GM21528 (cell line): ENCODE measurements around the gene NOTCH4.
A peak's percentile ranks its signal among the peaks of the same experiment; 100 is the strongest.
"Not testable (repeated sequence)": the region's sequence is repeated elsewhere in the genome, so short reads cannot be mapped to it uniquely, and the experiment has no call there.

Source experiments
- ATAC-seq: cut with Tn5 transposase; IDR thresholded peaks from one replicate; pipeline ENCODE4 v1.9.1; 2021; ENCODE audit warnings: mild to moderate bottlenecking, moderate library complexity; ENCODE audit not compliant: unreplicated experiment, low FRiP score

Gene NOTCH4

DNA sequence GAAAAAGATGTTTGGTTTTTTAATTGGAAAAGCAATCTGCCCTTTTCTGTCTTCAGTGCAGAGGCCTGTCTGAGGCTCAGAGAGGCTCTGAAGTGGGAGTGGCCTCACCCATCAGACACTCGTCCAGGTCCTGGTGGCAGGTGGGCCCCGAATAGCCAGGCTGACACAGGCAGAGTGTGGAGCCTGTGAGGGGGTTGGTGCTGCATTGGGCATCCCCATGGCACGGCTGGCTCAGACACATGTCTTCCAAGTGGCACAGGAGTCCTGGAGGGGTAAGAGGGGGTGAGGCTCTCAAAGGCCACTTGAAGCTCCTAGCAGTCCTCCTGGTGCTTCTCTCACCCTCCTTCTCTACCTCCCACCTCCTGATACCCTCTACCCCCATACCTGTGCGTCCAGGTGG, 3.8 kb downstream of the NOTCH4 start:
- ATAC-seq: no peak

DNA sequence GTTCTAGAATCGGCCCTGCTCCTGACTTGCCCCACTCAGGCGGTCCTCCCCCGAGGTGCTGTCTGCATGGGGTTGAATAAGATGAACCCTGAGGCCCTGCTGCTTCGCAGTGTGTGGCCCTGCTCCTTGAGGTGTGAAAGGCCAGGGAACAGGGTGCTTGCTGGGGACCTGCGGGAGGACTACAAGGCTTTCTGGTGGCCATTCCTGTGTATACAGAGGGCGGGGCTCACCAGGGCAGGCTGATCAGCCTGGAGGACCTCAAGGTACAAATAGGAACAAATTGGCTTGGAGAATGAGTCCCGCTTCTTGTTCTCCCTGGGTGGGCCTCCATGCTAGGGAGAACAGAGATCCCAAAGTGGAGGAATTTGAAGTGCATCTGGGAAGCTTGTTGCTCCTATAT, 5.7 kb downstream of the NOTCH4 start:
- ATAC-seq: no peak

DNA sequence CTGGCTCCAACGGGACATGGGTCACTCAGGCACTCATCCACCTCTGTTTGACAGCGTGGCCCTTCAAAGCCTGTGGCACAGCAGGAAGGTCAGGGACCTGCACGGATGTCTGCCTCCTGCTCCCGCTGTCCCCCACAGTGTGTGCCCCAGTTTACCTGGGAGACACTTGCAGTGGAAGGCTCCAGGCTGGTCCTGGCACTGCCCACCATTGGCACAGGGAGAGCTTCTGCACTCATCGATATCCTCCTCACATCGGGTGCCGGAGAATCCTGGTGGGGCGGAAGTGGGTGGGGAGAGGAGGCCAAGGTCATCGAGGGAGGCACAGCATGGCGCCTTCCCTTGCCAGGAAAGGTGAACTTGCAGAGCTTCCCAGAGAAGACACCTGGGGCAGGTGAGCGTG, 6.9 kb downstream of the NOTCH4 start:
- ATAC-seq: no peak

DNA sequence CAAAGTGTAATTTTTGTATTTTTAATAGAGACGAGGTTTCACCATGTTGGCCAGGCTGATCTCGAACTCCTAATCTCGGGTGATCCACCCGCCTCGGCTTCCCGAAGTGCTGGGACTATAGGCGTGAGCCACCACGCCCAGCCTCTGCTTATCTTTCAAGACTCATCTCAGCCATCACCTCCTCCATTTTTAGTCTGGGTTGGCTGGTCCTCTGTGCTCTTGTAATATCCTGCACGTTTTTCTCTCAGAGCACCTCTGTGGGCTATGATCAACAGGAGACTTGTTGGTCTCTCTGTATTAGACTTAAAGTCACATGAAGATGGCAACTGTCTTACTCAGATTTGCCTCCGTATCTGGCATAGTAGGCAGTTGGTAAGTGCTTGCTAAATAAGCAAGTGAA, 7.6 kb downstream of the NOTCH4 start:
- ATAC-seq: no peak

DNA sequence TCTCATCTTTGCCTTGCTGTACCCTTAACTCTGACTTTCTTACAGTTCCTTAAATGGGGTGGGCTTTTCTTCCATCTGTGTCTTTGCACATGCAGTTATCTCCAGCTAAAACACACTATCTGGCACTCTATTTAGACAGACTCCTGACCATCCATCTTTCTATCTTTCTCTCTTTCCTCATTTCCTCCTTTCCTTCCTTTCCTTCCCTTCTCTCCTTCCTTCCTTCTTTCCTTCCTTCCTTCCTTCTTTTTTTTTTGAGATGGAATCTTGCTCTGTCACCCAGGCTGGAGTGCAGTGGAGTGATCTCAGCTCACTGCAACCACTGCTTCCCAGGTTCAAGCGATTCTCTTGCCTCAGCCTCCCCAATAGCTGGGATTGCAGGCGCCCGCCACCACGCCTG, 8.2 kb downstream of the NOTCH4 start:
- ATAC-seq: no peak

DNA sequence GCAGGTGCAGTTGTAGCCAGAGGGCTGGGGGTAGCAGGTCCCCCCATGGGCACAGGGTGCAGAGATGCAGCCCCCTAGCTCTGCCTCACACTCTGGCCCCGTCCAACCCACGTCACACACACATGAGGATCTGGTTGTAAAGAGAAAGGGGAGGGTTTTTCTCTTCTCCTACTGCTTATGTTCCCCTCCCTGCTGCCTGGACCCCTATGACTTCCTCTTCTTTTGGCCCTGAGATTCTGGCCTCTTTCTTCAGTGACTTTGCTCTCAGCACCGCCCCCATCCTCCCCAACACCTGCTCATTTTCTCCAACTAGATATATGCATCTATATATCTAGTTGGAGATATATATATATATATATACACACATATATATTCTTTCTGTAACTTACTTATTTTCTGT, 9.7 kb downstream of the NOTCH4 start:
- ATAC-seq: no peak

DNA sequence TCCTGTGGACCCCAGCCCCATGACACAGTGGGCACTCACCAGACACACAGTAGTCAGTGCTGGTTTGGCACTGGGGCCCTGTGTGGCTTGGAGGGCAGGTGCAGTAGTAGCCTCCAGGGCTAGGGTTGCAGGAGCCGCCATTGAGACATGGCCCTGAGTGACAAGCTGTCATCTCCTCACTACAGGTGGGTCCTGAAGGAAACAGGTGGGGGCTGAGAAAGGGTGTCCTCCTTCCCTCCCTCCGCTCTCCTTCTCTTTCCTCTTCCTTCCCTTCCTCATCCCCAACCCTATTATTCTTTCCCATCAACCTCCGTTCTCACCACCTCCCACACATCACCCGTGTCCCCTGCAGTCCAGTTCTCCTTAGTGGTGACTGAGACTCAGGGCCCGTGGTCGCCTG, 10.2 kb downstream of the NOTCH4 start:
- no peak for ATAC-seq

DNA sequence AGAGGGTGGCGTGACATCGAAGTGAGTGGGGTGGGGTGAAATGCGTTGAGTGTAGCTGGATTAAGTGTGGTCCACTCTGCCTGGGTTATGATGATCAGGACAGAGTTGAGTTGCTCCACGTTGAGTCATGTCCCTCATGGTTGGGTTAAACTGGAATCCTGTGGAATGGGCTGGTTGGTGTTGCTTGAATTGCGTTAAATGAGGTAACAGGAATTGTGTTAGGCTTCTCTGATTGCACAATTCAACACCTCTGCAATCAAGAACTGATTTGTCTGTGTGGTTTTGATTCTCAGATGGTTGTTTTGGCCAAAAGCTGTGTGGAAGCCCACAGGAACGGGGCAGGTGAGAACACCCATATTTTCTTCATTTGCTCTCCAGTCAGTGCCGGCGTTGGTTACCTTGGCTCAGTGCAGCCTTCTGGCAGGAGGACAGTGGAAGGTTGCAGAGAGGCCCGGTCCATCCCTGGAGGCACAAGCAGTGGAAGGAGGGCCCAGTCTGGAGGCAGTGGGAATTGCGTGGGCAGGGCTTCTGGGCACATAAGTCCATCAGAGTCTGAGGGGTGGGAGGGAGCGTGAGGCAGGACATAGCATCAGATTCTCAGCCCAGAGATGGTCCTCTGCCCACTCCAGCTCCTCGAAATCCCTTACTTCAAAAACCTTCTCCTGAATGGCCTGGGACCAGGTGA, 11.6 kb downstream of the NOTCH4 start:
- no peak for ATAC-seq

DNA sequence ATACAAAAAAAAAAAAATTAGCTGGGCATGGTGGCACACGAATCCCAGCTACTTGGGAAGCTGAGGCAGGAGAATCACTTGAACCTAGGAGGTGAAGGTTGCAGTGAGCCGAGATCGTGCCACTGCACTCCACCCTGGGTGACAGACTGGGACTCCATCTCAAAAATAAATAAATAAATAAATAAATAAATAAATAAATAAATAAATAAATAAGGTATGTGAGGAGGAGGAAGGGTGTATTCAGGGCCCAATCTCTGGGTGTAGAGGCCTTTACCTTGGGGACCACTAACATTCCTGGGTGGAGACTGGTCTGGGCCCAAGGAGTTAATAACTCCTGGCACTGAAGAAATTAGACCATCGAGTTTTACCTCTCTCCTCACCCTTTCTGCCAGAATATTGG, 12.4 kb downstream of the NOTCH4 start:
- not testable (repeated sequence) for ATAC-seq

DNA sequence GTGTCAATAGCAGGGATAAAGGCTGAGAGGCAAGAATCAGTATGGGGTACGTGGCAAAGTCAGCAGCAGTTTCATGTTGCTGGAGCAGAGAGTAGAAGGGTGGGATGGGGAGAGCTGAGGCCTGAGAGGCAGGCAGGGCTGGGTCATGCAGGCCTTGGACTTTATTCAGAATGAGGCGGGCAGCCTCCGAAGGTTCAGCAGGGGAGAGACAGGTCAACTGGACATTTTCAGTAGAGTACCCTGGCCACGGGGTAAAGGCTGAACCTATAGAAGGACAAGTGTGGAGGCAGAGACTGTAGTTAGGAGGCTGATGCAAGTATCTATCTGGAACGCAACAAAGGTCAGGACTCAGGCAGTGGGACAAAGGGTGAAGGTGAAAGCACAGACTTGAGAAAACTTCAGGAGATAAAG, 13.7 kb downstream of the NOTCH4 start:
- ATAC-seq: no peak

DNA sequence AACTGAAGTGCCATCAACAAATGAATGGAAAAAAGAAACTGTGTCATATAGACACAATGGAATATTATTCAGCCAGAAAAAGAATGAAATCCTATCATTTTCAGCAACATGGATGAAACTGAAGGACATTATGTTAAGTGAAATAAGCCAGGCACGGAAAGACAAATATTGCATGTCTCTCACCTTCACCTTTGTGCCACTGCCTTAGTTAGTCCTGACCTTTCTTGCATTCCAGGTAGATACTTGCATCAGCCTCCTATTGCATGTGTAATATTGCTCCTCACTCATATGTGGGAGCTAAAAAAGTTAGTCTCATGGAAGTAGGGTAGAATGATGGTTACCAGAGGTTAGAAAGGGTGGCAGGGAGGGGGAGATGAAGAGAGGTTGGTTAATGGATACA, 14.9 kb downstream of the NOTCH4 start:
- no peak for ATAC-seq

DNA sequence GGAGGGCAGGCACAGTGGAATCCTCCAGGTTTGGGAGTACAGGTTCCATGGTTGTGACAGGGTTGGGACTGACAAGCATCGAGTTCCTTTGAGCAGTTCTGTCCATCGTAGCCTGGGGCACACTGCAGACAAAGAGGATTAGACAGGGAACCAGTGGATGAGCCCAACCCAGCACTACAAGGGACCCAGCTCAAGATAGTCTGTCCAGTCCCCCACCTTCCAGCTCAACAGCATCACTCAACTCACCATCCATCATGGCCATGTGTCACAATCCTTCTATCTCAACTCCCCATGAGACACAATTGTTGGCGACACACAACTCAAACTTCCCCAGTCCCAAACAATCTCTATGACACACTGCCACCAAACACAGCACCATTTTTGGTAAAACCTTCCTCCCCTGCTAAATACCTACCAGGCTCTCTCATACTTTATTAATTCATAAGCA, 19.6 kb downstream of the NOTCH4 start:
- no peak for ATAC-seq

DNA sequence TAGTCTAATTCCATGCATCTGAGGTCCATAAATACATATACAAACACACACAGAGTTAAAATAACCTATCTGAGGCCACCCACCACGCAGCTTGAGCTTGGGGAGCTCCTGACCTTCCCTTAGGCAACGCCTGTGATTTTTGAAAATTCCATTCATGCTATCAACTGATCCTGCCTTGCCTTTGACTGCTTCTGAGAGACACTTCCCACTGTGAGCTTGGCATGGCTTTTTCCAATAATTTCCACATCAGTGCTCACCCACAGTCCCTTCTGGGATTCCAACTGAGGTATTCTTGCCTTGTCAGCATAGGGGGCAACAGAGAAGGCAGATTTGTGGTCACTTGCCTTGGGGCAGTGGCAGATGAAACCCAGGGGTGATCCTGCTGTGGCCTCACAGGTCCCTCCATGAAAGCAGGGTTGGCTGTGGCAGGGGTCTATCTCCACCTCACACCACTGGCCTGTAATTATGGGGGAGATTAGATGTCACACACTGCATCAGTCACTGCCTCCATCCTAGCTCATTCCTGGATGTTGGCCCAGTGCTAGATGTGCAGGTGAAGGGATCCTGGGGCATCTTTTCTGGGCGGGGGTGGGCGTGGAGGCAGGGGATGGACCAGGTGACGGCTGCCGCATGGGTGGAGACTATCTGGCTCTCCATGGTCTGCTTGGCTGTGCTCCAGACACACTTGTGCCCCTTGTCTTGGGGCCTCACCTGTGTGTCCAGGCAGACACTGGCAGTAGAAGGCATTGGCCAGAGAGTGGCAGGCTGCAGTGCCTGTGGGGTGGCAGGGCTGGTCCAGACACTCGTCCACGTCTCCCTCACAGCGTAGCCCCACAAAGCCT, 20.2 kb downstream of the NOTCH4 start:
- ATAC-seq: no peak

DNA sequence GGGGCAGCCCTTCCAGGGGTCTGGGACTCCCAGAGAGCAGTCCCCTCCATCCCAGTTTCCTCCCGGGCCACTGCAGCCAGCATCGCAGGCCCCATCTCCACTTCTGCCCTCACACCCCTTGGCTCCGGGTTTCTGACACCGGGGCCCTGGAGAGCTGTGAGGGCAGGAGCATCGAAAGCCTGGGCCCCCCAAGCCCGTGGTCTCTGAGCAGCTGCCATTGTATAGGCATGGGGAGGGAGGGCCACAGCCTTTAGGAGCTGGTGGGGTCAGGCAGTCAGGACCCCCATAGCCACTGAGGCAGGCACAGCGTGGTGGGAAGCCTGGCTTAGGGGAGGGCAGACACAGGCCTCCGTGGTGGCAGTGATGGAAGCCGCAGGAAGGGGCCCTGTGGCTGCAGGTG, 21.7 kb downstream of the NOTCH4 start:
- ATAC-seq: no peak

DNA sequence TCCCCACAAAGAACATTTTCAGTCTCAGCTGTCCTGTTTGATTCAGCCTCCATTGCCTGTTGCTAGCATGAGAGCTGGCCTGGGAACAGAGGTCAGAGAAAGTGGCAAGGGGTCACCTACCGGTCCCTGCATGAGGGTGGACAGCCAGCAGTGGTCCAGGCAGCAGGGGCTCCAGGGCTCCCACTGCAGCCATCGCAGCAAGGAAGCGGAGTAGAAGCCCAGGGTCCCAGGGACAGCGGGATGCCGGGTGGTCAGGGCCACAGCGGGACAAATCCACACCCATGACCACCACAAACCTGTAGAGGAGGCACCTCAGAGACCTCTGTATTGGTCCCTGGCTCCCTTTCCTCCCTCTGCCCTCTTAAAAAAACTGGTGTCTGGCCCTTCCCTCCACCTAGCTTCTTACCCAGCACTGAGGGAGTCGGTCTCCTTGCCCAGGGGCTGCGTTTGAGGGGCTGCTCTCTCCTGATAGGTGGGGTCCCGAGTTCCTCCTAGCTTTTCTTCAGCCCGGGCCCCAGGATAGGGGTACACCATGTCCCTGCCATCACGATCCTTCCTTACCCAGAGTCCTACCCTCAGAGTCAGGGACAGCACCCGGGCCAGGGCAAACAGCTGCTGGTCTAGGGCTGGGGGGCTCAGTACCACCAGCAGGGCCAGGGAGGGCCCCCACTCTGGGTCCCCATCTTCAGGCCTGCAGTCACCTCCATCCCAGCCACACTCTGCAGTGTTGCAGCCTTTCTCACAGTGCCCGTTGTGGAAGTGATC, 23.0 kb downstream of the NOTCH4 start:
- ATAC-seq: no peak

DNA sequence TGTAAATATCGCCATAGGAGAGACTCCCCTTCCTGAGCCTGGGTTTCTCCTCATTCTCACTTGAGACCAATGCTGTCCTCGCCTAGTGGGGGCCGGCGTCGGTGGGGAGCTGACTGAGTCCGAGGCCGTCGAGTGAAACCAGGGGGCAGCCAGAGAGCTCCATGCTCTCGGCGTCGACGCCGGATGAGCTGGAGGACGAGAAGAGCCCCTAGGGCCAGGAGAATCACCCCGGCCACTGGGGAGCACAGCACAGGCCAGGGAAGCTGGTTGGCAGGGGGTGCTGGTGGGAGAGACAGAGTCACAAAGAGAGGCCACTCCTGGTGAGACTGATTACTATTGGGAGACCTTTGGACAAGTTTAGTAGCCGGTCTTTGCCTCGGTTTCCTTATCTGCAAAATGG, 25.0 kb downstream of the NOTCH4 start:
- ATAC-seq: no peak

DNA sequence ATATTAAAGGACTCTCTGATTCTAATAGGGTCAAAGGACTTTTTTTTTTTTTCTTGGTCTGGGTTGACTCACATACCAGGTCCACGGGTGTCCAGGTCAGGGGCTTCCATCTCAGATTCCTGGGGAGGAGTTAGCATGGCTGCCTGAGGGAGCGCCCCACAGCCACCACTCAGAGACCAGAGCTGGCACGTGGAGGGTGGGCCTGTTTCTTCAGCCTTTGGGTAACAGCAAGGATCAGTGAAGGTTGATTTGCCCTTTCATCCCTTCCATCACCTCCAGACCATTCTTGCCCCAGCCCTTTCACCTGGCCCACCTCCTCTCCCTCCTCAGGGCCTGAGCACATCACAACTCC, 25.5 kb downstream of the NOTCH4 start:
- no peak for ATAC-seq

DNA sequence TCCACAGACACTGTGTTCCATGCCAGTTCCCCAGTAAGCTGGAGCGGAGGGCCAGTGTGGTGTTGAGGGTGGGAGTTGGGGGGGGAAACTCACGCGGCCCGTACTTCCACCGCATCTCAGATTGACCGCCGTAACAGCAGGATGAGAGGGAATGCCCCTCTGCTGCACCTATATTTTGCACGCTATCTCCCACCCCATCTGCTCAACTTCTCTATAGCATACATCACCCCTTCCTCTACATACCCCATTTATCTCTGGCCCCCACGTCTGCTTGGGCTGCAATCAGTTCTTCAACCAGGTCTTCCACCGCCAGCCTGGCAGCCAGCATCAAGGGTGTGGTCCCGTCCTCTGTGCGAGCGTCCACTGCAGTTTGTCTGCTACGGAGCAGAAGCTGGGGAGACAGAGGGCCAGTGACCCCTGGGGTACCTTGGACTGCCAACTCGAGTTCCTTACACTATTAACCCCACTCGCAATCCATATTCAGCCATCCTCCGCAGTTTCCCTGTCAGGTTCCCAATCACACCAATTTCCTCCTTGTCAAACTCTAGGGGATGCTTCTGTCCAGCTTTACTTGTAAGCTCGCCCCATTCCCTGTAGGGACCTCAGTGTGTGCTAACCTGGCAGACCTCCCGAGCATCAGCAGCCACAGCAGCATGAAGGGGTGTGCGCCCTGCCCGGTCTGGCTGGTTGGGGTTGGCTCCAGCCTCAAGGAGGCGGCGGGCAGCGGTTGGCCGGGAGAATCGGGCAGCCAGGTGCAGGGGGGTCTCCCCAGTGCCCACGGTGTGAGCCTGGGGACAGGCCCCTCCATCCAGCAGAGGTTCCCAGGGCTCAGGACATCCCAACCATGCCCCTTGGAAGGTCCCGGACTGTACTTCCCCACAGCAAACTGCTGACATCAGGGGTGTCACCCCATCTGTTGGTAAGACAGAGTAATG, 26.9 kb downstream of the NOTCH4 start:
- no peak for ATAC-seq

DNA sequence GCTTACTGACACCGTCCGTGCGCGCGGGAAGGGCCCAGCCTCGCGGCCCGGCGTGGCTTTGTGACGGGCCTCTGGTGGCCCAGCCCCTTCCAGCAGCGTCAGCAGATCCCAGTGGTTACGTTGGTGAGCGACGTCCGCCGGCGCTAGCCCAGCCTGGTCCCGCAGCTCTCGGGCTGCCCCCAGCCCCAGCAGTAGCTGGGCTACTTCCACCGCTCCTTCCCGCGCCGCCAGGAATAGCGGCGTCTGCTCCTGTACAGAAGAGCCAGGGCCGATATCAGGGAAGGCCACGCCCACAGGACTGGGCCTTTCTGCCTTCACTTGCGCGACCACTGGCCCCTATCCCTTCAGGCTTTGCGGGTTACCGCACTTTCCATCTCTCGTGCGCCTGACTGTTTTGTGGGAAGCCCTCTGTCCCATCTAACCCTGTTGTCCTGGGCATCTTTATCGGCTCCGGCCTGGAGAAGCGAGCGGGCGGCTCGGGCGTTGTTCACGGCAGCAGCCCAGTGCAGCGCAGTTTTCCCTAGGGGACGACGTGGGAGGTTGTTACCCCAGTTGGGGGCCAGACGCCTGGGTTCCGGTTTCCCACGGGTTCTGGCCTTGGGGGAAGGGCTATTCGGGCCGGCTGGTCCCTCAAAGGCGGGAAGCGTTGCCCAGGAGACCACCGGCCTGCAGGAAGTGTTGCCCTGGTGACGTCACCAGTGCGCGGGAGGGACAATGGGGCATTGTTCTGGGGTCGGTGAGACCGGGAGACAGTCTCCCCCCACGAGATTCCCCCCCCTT, 27.8 kb downstream of the NOTCH4 start:
- peak; percentile 77 for ATAC-seq

DNA sequence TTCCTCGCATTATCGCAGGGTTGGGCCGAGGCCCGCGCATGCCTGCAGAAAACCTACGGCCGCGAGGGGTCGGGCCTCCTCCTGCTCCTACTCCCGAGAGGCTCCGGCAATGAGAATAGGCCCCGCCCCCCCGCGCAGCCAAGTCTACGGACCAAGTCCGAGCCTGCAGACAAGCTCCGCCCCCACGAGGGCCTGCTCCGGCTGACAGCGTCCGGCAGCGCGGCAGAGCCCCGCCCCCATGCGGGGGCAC, 28.3 kb downstream of the NOTCH4 start:
- ATAC-seq: peak; percentile 72
